NCI-H2029 (cell line): Measurements from ENCODE around the gene CMC4.

Experiments
- DNase-seq: peaks from one replicate; lab custom pipeline; 2025; lab: John Stamatoyannopoulos, UW

The CMC4 gene, protein sequence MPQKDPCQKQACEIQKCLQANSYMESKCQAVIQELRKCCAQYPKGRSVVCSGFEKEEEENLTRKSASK

DNA sequence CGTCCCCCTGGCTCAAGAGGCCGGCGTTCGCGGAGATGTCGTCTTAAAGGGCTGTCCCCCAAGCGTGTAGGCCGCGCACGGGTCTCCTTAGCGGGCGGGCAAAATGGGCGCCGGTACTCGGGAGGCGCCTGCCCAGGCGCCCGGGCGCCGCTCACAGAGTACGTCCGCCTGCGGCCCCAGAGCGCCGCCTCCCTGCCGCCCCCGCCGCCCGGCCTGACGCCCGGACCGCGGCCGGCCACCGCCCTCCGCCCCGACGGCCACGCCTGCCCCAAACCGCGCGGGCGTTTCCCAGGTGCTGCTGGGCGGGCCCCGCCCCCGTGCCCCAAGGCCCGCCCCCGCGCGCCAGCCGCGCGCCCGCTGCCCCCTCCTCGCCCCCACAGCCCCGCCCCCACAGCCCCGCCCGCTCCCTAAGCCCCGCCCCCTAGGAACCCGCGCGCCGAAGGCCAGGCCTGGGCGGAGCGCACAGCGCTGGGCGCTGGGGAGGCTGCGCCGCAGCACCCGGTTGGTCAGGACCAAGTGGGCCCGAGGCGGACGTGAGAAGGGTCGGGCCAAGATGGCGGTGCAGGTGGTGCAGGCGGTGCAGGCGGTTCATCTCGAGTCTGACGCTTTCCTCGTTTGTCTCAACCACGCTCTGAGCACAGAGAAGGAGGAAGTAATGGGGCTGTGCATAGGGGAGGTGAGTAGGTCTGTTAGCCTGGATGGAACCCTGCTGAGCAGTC is at the start of gene CMC4, which contains the start of the genes BRCC3 and MTCP1:
Gene CMC4 (minus strand): TSS at position 162 of the 719 bp plus-strand sequence. CDS start 7,113 bp downstream, outside the sequence.
Gene BRCC3 (plus strand): TSS at position 534 of the 719 bp plus-strand sequence. CDS start 20 bp downstream, at position 554.
Gene MTCP1 (minus strand): TSS at position 162 of the 719 bp plus-strand sequence. CDS start 5,126 bp downstream, outside the sequence.
- peak; percentile 85 for DNase-seq

DNA sequence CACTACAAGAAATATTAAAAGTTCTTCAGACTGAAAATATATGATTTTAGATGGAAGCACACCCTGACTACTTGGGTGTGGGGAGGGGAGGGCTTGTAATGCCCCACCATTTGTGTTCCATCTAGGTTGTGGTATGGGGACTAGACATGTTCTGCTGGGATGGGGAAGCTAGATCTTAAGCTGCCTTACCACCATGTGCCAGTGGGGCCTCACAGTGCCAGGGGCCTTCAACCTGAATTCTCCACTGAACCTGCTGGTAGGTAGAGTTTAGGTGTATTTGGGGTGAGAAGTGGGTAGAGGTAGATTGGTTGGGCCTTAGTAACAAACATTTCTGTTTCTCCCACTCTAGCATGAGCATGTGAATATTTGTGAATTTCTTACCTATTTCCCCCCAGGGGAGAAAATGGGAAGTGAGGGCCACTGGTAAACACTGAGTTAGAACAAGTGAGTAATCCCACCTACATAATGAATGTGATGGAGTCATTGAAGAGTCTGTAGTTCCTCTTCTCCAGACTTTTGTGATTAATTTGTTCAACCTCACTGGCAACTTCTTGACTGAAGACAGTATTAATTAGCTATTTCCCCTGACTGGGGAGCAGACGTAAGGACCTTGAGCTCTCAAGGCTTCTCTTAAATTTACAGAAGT is 44.4 kb upstream of the CMC4 start:
- no peak for DNase-seq

DNA sequence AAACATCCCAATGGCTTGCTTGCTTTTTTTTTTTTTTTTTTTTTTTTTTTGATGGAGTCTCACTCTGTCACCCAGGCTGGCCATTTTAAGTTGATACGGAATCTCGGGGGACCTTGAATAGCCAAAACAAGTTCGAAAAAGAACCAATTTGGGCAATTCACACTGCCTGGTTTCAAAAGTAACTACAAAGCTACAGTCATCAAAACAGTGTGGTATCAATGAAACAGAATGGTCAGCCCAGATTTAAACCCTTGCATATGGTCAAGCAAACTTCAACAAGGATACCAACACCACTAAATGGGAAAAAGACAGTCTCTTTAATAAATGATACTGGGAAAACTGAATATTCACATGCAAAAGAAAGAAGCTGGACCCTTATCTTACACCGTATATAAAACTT is 42.2 kb upstream of the CMC4 start:
- no peak for DNase-seq

DNA sequence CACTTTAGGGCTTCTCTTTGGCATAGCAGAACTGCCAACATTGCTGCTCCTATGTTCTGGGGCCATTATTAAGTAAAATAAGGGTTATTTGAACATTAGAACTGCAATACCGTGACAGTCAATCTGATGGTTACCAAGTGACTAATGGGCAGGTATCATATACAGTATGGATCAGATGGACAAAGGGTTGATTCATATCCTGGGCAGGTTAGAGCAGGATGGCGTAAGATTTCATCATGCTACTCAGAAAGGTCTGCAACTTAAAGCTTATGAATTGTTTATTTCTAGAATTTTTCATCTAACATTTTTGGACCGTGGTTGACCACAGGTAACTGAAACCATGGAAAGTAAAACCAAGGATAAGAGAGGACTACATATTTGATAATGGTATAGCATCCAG is 41.2 kb upstream of the CMC4 start:
- DNase-seq = no peak

DNA sequence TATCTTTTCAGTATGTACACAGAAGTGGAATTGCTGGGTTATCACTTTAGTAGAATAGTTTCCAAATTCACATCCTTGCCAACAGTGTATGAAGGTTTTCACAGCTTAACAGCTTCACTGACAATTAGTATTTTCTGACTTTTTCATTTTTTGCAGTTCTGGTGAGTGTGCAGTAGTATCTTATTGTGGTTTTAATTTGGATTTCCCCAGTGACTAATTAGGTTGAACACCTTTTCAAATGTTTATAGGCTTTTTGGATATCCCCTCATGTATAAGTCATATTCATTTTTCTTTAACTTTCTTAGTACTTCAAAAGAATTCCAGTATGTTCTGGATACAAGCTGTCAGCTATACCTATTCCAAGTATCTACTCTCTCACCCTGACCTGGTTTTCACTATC is 37.5 kb upstream of the CMC4 start:
- DNase-seq = no peak

DNA sequence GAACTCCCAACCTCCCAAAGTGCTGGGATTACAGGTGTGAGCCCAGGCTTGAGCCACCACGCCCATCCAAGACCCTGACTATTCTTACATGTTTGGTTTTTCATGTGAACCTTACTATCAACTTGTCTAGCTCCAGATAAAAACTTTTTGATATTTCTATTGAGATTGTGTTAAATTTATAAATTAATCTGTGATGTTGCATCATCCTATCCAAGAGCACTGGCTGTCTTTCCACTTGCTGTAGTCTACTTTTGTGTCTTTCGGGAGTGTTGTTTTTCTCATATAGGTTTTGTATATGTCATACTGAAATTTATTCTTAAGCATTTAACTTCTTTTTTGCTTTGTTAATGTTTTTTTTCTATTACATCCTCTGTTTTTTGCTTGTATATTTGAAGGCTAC is 35.0 kb upstream of the CMC4 start:
- no peak for DNase-seq

DNA sequence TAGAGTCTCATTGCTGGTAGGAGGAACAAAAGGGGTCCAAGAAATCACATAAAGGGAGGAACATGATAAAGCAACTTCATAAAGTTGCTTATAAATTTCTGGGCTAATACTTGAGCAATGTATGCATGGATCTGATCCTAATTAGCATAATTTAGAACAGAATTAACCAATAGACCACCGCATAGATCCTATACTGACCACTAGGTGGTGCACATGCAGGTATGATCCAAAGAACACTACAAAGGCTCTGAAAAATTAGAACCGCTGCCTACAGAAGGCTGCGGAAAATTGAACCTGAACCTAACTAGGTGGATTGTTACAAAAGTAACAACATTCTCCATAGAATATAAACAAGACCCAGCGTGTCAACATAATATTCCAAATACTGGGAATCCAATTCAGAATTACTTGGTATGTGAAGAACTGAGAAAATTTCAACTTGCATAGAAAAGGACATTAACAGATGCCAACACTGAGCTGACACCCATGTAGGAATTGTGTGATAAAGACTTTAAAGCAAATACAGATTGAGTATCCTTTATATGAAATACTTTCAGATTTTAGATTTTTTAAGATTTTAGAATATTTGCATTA is 23.6 kb upstream of the CMC4 start:
- DNase-seq = peak; percentile 23

DNA sequence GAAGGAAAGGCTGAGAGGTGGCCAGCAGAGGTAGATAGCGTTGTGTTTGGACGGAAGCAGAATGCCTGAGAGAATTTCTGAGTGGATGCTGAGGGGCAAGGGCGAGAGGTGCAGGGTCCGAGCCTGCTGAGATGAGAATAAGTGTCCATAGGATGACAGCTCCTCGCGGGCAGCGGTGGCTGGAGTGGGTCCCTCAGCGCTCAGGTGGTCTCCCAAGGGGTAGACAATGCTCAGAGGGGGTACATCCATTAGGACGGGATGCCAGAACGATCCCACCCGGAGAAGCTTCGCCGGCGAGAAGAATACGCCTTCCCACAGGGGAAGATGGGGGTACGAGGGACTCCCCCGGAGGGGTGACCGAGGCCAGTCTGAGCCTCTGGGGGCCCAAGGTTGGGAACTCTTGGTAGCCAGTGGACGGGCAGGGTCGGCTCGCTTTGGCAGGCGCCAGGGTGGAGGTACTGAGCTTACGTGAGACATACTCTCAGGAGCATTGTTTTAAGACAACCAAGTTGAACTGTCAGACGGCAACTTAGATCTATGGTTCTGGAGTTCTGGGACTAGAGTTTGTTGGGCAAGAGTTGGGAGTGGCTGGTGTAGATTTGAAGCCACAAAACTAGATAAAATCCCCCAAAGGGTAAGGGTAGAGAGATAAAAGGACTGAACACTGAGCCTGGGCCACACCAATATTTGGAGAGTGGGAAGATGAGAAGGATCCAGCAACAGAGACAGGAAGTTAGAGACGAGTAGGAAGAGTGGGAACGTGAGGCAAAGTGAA is 16.2 kb upstream of the CMC4 start:
- no peak for DNase-seq

DNA sequence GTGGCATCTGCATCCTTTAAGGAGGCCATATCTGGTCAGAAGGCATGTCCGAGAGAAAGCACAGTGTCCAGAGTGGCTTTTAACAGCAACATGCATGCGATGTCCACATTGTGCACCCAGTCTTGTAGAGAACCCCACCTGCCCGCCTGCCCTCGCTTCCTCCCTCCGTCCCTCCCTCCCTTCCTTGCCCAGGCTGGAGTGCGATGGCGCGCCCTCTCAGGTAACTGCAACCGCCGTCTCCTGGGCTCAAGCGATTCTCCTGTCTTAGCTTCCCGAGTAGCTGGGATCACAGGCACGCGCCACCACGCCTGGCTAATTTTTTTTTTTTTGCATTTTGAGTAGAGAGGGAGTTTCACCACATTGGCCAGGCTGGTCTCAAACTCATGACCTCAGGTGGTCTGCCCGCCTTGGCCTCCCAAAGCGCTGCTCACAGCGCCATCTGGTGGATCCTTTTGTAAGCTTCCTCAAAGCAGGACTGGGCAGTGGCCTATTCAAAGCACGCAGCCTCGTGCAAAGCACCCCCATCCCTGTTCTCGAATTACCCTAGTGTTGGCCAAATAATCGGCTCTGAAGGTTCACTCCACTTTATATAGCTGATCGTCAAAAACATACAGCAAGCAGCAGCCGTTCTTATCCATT is 15.4 kb upstream of the CMC4 start:
- DNase-seq = no peak

DNA sequence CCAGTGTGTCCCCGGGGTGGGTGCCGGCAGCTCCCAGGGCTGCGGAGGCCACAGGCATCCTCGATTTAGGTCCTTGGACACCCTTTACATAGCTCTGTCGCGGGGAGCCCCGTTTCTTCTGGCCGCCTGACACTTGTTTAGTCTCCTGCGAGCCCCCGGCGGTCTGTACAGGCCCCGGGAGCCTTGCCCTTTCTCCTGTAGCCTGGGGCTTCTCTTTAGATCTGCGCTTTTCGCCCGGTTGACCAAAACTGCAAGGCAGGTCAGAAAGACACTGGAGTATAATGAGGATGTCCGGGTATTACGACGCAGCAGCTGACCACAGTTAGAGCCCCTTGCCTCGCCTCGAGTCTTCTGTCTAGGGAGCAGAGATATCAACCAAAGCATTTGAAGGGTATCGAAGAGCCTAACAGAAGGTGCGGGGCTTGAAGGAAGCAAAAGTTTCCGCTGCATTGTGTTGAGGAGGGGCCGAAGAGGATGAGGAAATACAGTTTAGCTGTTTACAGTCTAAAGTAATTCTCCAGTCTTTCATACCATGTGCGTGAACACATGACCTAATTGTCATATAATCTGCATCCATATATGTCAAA is 851 bp upstream of the CMC4 start:
- no peak for DNase-seq

DNA sequence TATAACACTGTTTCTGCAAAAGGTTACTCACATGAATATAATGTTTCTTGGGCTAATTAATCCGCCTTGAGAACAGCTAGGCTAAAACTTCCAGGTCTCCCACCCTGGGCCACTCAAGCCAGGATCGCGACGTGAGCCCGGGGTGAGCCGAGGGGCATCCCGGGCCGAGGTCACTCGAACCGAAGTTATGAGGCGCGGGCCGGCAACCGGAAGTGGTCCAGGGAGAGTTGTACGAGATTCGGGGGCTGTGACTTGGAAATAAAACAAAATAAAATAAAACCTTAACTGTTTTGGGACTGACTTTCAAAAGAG is 317 bp downstream of the CMC4 start:
- no peak for DNase-seq

DNA sequence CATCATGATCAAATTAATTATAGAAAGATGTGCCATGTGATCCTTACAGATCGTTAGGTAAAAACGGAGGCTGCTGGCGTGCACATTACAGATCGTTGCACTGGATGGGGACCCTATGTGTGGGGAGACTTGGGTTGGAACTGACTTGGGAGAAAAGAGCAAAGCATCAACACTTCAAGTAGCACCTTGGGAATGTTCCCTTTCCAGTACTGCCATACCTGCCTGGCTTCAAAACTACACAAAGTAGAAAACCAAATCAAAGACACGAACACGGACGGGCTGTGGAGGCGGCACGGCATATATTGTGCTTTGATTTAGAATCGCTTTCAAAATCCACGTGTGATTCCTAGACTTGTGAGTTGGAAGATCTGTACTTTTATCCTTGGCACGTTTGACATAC is 898 bp downstream of the CMC4 start:
- DNase-seq = no peak

DNA sequence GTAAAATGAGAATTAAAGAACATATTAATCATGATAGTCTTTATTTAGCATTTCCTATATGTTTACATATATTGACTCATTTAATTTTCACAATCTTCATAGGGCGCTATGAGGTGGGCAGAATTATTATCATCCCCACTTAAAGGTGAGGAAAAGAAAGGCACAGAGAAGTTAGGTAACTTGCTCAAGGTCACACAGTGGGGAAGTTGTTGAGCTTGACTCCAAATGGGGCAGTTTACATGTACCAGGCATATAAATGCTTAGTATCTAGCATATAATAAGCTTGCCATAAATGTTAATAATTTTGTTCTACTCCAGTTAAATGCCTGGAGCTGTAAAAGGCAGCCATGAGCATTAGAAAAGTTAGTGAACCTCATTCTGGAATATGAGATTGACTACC is 1.5 kb downstream of the CMC4 start:
- no peak for DNase-seq

DNA sequence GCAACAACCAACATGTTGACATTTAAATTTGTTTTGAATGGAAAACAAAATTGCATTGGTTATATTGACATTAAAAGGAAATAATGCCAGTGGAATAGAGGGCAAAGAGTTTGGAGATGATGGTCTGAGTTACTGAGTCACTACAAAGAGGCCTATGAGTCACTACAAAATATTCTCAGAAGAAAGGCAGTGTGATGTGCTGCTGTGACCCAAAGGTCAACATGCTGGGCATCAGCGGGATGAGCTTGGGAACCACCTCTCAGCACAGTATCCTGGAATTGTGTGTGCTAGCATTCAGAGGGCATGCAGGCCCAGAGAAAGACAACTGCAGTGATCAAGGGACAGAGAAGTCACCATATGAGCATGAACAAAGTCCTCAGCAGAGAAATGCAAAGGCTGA is 2.8 kb downstream of the CMC4 start:
- no peak for DNase-seq

DNA sequence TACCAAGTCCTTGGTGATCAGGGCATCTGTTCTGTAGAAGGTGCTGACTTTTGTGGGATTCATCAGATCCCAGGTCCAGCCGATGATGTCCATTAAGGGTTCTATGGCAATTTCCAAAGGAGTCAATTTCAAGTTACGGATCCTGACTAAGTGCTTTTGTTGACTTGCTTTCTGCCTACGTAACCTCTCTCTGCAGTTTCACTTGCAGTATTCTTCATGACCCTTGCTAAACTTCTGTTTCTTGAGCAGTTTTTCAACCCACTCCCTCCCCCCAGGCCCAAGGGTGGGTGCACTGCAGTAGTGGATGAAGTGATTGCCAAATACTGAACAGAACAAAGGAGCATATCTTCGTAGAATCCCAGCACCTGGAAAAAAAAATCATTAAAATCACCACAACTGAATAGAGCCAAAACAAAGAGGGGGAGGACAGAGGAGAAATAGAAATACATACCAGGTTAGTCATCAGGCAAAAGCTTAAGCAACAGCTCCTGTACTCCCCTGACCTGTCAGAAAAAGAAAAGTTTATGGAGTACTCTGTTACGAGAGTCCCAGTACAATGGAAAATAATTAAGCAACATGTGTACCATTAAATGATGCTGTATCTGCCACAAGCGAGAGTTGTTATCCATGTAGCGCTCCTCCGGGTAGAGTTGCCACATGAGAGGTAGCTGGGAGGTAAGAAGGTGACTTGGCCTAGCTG is 5.8 kb downstream of the CMC4 start:
- no peak for DNase-seq

DNA sequence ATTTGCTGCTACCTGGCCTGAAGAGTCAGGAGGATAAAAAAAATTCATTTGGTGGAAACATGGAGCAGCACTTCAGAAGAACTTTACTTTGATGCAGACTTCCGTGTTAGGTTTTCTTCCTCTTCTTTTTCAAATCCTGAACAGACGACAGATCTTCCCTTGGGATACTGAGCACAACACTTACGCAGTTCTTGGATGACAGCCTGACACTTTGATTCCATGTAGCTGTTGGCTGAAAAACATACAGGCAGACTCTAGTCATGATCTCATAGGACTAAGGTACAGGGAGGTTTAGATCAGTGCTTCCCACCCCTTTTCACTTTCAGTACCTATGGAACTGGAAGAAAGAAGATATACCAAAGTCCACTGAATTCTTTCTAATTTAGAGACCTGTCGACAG is 9.2 kb downstream of the CMC4 start:
- no peak for DNase-seq

DNA sequence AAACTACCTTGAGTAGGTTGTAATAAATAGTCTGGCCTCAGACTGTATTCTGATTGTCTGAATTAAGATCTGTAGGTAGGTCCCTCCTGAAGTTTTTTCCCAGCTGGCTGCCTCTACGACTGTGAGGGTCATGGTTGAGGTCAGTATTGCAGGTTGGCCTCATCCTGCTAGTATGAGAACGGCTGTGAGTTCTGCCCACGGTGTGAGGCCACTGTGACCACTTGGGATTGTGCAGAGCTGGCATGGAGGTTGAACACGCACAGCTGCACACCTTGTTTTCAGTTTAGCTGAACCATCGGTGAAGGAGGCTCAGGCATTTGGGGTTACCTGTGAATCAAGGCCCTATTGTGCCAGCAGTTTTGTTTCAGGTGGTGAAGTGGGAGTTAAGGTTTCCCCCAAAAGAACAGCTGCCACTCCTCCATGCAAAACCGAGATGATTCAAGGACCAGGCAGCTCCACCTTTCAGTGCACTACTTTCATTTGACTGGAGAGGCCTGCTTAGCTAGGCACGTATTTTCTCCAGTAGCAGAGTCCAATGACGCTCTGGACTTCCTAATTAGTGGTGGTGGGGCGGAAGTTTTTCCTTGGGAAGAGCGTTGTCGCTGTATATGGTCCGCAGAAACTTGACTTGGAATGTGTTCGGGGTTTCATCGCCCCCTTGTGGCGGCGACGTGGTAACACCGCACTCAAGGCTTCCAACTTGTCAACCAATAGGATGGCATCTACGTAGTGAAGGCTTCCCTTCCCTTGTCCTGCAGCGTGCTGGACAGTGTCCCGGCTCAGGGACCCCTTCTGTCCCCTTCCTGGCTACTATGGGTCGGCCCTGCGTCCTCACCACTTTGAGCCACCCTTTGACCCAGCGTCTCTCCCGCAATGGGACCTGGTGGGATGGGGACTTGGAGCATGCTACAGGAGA is 13.8 kb downstream of the CMC4 start:
- peak; percentile 19 for DNase-seq

DNA sequence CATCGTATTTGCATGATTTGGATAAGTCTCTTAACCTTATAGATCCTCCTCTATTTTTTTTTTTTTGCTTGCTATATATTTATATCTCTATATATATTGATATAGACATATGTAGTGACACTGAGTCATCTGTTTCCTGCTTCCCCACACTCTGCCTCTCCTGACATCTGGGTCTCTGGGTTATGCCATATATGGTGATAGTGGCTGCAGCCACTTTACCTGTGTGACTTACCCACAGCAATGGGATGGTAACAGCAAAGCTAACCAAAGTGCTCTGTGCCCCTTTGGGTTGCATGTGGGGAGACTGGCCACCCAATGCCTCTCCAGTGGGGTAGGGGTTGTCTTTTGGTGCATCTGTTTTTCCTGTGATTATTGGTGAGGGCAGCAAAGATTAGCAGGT is 14.5 kb downstream of the CMC4 start:
- no peak for DNase-seq

DNA sequence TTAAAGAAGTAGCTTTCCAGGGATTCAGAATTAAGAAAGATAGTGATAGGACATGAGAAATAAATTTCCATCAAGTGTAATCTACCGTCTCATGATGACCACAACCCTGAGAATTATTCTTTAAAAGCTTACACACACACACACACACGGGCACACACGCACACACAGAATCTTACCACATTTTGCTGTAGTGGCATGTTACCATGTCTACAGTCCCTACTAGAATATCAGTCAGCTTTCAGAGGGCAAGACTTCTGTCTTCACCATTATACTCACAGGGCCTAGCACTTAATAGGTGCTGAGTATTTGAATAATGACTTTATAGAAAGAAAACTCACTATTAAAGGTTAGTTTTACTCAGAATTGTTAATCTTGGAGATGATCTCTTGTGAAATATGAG is 15.4 kb downstream of the CMC4 start:
- no peak for DNase-seq

DNA sequence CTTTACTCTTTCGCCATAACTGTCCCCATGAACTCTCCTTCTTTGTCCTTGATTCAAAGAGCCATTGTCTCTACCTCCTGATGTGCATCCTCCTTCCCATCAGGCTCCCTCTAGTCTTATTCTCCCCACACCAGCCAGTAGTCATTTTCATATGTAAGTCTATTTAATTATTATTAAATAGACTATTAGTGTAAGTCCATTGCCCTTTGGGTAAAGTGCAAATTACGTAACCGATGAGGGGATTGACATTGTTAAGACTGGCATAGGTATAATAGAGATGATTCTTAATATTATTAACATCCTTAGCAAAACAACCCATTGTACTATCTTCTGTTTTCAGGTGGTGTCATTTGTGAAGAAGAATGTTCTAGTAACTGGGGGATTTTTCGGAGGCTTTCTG is 16.7 kb downstream of the CMC4 start:
- no peak for DNase-seq
